Liver (tissue), 9 donors: ENCODE results near the gene DPM1. TPM values are rescaled to one million over a fixed set of nuclear protein-coding genes. Genes with fewer than 3 reads are reported as not detected.

Experiments
- DNase-seq: peaks from one replicate; pipeline ENCODE4 v3.0.0-alpha.2; 2017; ENCODE audit warnings: low spot score
- H3K27ac ChIP-seq, 2 donors: one replicate each; pipeline ENCODE4 v1.7.0; 2013; ENCODE audit warnings: inconsistent platforms in 2 of 2, low read length in 2 of 2, control low read depth in 1 of 2, low read depth in 1 of 2, mild to moderate bottlenecking in 1 of 2
- H3K27me3 ChIP-seq, 4 donors: one replicate each; pipeline versions ENCODE4 v1.6.1 to v1.7.0; 2013; ENCODE audit warnings: low read length in 3 of 4, inconsistent platforms in 1 of 4, mild to moderate bottlenecking in 1 of 4, moderate library complexity in 1 of 4; ENCODE audit not compliant: control insufficient read depth in 4 of 4, insufficient read depth in 4 of 4
- H3K36me3 ChIP-seq, 4 donors: one replicate each; pipeline versions ENCODE4 v1.6.1 to v1.7.0; 2013; ENCODE audit warnings: low read length in 3 of 4, mild to moderate bottlenecking in 3 of 4, low read depth in 1 of 4, moderate library complexity in 1 of 4; ENCODE audit not compliant: control insufficient read depth in 4 of 4, insufficient read depth in 3 of 4
- H3K4me1 ChIP-seq, 4 donors: one replicate each; pipeline versions ENCODE4 v1.6.1 to v1.7.0; 2013; ENCODE audit warnings: low read length in 3 of 4, mild to moderate bottlenecking in 3 of 4, moderate library complexity in 1 of 4; ENCODE audit not compliant: control insufficient read depth in 4 of 4, insufficient read depth in 4 of 4
- H3K4me3 ChIP-seq, 3 donors: one replicate each; pipeline versions ENCODE4 v1.6.1 to v1.7.0; 2013; ENCODE audit warnings: low read length in 3 of 3, control low read depth in 1 of 3, low read depth in 1 of 3, mild to moderate bottlenecking in 1 of 3
- H3K9ac ChIP-seq, 2 donors: one replicate each; pipeline ENCODE4 v1.7.0; 2013; ENCODE audit warnings: low read length in 2 of 2, mild to moderate bottlenecking in 2 of 2, moderate library complexity in 2 of 2, control low read depth in 1 of 2, low read depth in 1 of 2
- H3K9me3 ChIP-seq, 4 donors: one replicate each; pipeline versions ENCODE4 v1.6.1 to v1.7.0; 2013; ENCODE audit warnings: low read length in 3 of 4; ENCODE audit not compliant: control insufficient read depth in 4 of 4
- EGR1 ChIP-seq, 2 donors: IDR thresholded peaks; 2 replicates each; pipeline ENCODE4 v1.6.1; 2016 to 2018; ENCODE audit warnings: antibody characterized with exemption in 2 of 2, low read depth in 2 of 2
- FOXA1 ChIP-seq: IDR thresholded peaks from 2 replicates; pipeline ENCODE4 v1.6.1; 2016; ENCODE audit warnings: antibody characterized with exemption
- GABPA ChIP-seq, 2 donors: IDR thresholded peaks in 1 of 2; conservative IDR thresholded peaks in 1 of 2; 2 replicates each; pipeline ENCODE4 v1.6.1; 2016; ENCODE audit warnings: antibody characterized with exemption in 2 of 2, mild to moderate bottlenecking in 1 of 2, moderate library complexity in 1 of 2
- HNF4G ChIP-seq: IDR thresholded peaks from 2 replicates; pipeline ENCODE4 v1.6.1; 2016; ENCODE audit warnings: antibody characterized with exemption
- JUND ChIP-seq, 2 donors: IDR thresholded peaks; 2 replicates each; pipeline ENCODE4 v1.6.1; 2016; ENCODE audit warnings: antibody characterized with exemption in 2 of 2
- NR2F2 ChIP-seq: IDR thresholded peaks from 2 replicates; pipeline ENCODE4 v1.6.1; 2016; ENCODE audit warnings: antibody characterized with exemption
- RAD21 ChIP-seq, 2 donors: IDR thresholded peaks; 2 replicates each; pipeline ENCODE4 v1.6.1; 2016; ENCODE audit warnings: antibody characterized with exemption in 2 of 2, mild to moderate bottlenecking in 2 of 2
- RXRA ChIP-seq, 2 donors: IDR thresholded peaks; 2 replicates each; pipeline ENCODE4 v1.6.1; 2017 to 2018; ENCODE audit warnings: antibody characterized with exemption in 2 of 2, mild to moderate bottlenecking in 1 of 2
- SP1 ChIP-seq: IDR thresholded peaks from 2 replicates; pipeline ENCODE4 v1.6.1; 2018; ENCODE audit warnings: antibody characterized with exemption, mild to moderate bottlenecking
- TAF1 ChIP-seq: conservative IDR thresholded peaks from 2 replicates; pipeline ENCODE4 v1.6.1; 2016; ENCODE audit warnings: antibody characterized with exemption, mild to moderate bottlenecking
- YY1 ChIP-seq: IDR thresholded peaks from 2 replicates; pipeline ENCODE4 v1.6.1; 2016; ENCODE audit warnings: antibody characterized with exemption, mild to moderate bottlenecking
- WGBS: extraction: QIAGEN DNeasy Blood & Tissue Kit; methylation state at CpG from one replicate; pipeline ENCODE4 v1.1.7; 2013; 5-methylcytosine and 5-hydroxymethylcytosine counted together
- polyA plus RNA-seq, 2 donors: library from polyadenylated mRNA; stranded (reverse) in 1 of 2; unstranded in 1 of 2; fragments of 200-250 nt in 1 of 2; fragments of >200 nt in 1 of 2; fragmentation: Nextera tagmentation in 1 of 2; extraction: Ambion mirVana in 1 of 2; gene quantifications; one replicate each; pipeline versions ENCODE4 v1.2.1 to v1.2.3, GENCODE V29; 2013 to 2015
- total RNA-seq, 2 donors: library from RNA; depleted of rRNA; stranded (reverse); fragments of >200 nt; gene quantifications; one replicate each; pipeline ENCODE4 v1.2.3, GENCODE V29; 2014
- TF ChIP-seq, protein P1 (sequence below): IDR thresholded peaks from 2 replicates; pipeline ENCODE4 v1.6.1; 2016; ENCODE audit warnings: antibody characterized with exemption
- TF ChIP-seq, protein P2 (sequence below): fragments of 150-350 bp; IDR thresholded peaks from 2 replicates; pipeline ENCODE4 v1.5.1; 2017; ENCODE audit warnings: improper control_type of control experiment, low read depth, low read length; ENCODE audit not compliant: missing input control
- TF ChIP-seq, protein P3 (sequence below): IDR thresholded peaks from 2 replicates; pipeline ENCODE4 v1.6.1; 2016; ENCODE audit warnings: antibody characterized with exemption
- TF ChIP-seq, protein P4 (sequence below): IDR thresholded peaks from 2 replicates; pipeline ENCODE4 v1.6.1; 2016; ENCODE audit warnings: antibody characterized with exemption, mild to moderate bottlenecking
- TF ChIP-seq, protein P5 (sequence below): IDR thresholded peaks from 2 replicates; pipeline ENCODE4 v1.6.1; 2016; ENCODE audit warnings: antibody characterized with exemption
- donor health status: healthy.
- donor health status: healthy.
- donor health status: healthy.
- donor health status: healthy.
- donor health status: healthy.

Gene DPM1
- total and polyA plus RNA-seq, 4 donors, result 27.2 to 42.6 (median 35.2) TPM

DNA sequence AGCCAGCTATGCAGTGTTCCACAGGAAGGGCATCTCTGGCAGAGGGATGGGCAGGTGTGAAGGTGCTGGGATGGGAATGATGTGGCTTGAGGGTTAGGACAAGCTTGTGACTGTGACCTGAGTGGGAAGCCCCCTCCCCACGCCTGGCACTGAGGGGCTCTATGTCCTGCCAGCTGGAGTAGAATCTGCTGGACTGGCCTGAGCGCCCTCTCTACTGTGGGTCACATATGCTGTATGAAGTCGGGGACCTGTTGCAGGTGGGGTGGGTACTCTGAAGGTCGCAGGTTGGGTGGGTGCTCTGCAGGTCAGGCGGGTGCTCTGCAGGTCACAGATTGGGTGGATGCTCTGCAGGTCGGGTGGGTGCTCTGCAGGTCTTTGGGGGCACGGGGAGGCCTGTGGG, 44.3 kb upstream of the DPM1 start:
- 65% methylated on average over 7 of the region's 7 CpGs for WGBS
- Histone ChIP-seq H3K4me1 (no peaks in the 10 kb centered on the region), H3K9ac (no peak overlapping the region), H3K4me3 (no peak overlapping the region), H3K9me3 (no peaks in the 10 kb centered on the region), H3K27ac (no peak overlapping the region), H3K36me3 (no peaks in the 10 kb centered on the region), H3K27me3 (no peaks in the 10 kb centered on the region)
- DNase-seq, result no peak
- TF ChIP-seq, protein P1, sequence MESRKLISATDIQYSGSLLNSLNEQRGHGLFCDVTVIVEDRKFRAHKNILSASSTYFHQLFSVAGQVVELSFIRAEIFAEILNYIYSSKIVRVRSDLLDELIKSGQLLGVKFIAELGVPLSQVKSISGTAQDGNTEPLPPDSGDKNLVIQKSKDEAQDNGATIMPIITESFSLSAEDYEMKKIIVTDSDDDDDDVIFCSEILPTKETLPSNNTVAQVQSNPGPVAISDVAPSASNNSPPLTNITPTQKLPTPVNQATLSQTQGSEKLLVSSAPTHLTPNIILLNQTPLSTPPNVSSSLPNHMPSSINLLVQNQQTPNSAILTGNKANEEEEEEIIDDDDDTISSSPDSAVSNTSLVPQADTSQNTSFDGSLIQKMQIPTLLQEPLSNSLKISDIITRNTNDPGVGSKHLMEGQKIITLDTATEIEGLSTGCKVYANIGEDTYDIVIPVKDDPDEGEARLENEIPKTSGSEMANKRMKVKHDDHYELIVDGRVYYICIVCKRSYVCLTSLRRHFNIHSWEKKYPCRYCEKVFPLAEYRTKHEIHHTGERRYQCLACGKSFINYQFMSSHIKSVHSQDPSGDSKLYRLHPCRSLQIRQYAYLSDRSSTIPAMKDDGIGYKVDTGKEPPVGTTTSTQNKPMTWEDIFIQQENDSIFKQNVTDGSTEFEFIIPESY, result no peak
- TF ChIP-seq GABPA (IDR thresholded peaks at IDR 0.05 in 1 of 2, conservative IDR thresholded peaks at IDR 0.05 in 1 of 2) (no peak), RXRA (IDR thresholded peaks at IDR 0.05) (no peak), NR2F2 (no peak), RAD21 (IDR thresholded peaks at IDR 0.05) (no peak), SP1 (no peak), YY1 (no peak), FOXA1 (no peak), HNF4G (no peak), TAF1 (no peak), EGR1 (IDR thresholded peaks at IDR 0.05; ENCODE audit: low read depth in 2 of 2) (no peak), JUND (IDR thresholded peaks at IDR 0.05) (no peak)
- TF ChIP-seq, protein P2, sequence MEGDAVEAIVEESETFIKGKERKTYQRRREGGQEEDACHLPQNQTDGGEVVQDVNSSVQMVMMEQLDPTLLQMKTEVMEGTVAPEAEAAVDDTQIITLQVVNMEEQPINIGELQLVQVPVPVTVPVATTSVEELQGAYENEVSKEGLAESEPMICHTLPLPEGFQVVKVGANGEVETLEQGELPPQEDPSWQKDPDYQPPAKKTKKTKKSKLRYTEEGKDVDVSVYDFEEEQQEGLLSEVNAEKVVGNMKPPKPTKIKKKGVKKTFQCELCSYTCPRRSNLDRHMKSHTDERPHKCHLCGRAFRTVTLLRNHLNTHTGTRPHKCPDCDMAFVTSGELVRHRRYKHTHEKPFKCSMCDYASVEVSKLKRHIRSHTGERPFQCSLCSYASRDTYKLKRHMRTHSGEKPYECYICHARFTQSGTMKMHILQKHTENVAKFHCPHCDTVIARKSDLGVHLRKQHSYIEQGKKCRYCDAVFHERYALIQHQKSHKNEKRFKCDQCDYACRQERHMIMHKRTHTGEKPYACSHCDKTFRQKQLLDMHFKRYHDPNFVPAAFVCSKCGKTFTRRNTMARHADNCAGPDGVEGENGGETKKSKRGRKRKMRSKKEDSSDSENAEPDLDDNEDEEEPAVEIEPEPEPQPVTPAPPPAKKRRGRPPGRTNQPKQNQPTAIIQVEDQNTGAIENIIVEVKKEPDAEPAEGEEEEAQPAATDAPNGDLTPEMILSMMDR, result no peak
- TF ChIP-seq, protein P3, sequence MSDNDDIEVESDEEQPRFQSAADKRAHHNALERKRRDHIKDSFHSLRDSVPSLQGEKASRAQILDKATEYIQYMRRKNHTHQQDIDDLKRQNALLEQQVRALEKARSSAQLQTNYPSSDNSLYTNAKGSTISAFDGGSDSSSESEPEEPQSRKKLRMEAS, result no peak
- TF ChIP-seq, protein P4, sequence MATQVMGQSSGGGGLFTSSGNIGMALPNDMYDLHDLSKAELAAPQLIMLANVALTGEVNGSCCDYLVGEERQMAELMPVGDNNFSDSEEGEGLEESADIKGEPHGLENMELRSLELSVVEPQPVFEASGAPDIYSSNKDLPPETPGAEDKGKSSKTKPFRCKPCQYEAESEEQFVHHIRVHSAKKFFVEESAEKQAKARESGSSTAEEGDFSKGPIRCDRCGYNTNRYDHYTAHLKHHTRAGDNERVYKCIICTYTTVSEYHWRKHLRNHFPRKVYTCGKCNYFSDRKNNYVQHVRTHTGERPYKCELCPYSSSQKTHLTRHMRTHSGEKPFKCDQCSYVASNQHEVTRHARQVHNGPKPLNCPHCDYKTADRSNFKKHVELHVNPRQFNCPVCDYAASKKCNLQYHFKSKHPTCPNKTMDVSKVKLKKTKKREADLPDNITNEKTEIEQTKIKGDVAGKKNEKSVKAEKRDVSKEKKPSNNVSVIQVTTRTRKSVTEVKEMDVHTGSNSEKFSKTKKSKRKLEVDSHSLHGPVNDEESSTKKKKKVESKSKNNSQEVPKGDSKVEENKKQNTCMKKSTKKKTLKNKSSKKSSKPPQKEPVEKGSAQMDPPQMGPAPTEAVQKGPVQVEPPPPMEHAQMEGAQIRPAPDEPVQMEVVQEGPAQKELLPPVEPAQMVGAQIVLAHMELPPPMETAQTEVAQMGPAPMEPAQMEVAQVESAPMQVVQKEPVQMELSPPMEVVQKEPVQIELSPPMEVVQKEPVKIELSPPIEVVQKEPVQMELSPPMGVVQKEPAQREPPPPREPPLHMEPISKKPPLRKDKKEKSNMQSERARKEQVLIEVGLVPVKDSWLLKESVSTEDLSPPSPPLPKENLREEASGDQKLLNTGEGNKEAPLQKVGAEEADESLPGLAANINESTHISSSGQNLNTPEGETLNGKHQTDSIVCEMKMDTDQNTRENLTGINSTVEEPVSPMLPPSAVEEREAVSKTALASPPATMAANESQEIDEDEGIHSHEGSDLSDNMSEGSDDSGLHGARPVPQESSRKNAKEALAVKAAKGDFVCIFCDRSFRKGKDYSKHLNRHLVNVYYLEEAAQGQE, result no peak
- TF ChIP-seq, protein P5, sequence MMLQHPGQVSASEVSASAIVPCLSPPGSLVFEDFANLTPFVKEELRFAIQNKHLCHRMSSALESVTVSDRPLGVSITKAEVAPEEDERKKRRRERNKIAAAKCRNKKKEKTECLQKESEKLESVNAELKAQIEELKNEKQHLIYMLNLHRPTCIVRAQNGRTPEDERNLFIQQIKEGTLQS, result no peak
